GM23338 (cell line): ENCODE measurements around the gene MPP1. TPM values are rescaled to one million over a fixed set of nuclear protein-coding genes. Genes with fewer than 3 reads are reported as not detected.

ENCODE experiments used
- ATAC-seq: fragments of 200-7000 bp; cut with Tn5 transposase; 3 replicates; pipeline ENCODE4 v1.9.1; 2020
- DNase-seq: peaks from one replicate; pipeline ENCODE4 v3.0.0-alpha.2; 2015; ENCODE audit warnings: low spot score
- H2AFZ ChIP-seq: fragments of 200-600 bp; sonication (generic); 2 replicates; pipeline ENCODE4 v1.8.0; 2016; ENCODE audit warnings: antibody characterized with exemption, mild to moderate bottlenecking, moderate library complexity
- H3F3A ChIP-seq: fragments of 200-600 bp; sonication (generic); replicated peaks from 2 replicates; pipeline ENCODE4 v1.8.0; 2017; ENCODE audit warnings: antibody characterized with exemption, mixed run types, low read depth
- H3K27ac ChIP-seq: fragments of 200-600 bp; sonication (generic); 2 replicates; pipeline ENCODE4 v1.6.1; 2016; ENCODE audit warnings: low read depth
- H3K27me3 ChIP-seq: fragments of 200-600 bp; sonication (generic); 2 replicates; pipeline ENCODE4 v1.8.0; 2016; ENCODE audit warnings: mild to moderate bottlenecking, mixed run types, moderate library complexity; ENCODE audit not compliant: insufficient read depth
- H3K36me3 ChIP-seq: fragments of 200-600 bp; sonication (generic); 2 replicates; pipeline ENCODE4 v1.8.0; 2016; ENCODE audit warnings: mild to moderate bottlenecking; ENCODE audit not compliant: insufficient read depth
- H3K4me1 ChIP-seq: fragments of 200-600 bp; sonication (generic); 2 replicates; pipeline ENCODE4 v1.8.0; 2016; ENCODE audit warnings: mild to moderate bottlenecking, moderate library complexity; ENCODE audit not compliant: insufficient read depth
- H3K4me2 ChIP-seq: fragments of 200-600 bp; sonication (generic); 2 replicates; pipeline ENCODE4 v1.7.1; 2017; ENCODE audit warnings: mixed run types
- H3K4me3 ChIP-seq: fragments of 200-600 bp; sonication (generic); 2 replicates; pipeline ENCODE4 v1.6.1; 2016; ENCODE audit warnings: mixed run types
- H3K79me2 ChIP-seq: fragments of 200-600 bp; sonication (generic); replicated peaks from 2 replicates; pipeline ENCODE4 v1.8.0; 2017; ENCODE audit warnings: mild to moderate bottlenecking; ENCODE audit not compliant: insufficient read depth
- H3K9me2 ChIP-seq: fragments of 200-600 bp; sonication (generic); 2 replicates; pipeline ENCODE4 v1.8.0; 2017; ENCODE audit not compliant: insufficient read depth
- H4K20me1 ChIP-seq: fragments of 200-600 bp; sonication (generic); replicated peaks from 2 replicates; pipeline ENCODE4 v1.8.0; 2017; ENCODE audit warnings: mild to moderate bottlenecking; ENCODE audit not compliant: insufficient read depth
- H3K27ac Mint-ChIP-seq: 2 replicates; pipeline ENCODE4 v1.8.0; 2020; ENCODE audit warnings: inconsistent platforms, mild to moderate bottlenecking, moderate library complexity, mixed read lengths
- H3K27me3 Mint-ChIP-seq: 3 replicates; pipeline ENCODE4 v1.8.0; 2022; ENCODE audit warnings: low read depth, mild to moderate bottlenecking, moderate library complexity, mixed read lengths, inconsistent platforms; ENCODE audit not compliant: insufficient read depth, poor library complexity
- H3K36me3 Mint-ChIP-seq: 3 replicates; pipeline ENCODE4 v1.8.0; 2021; ENCODE audit warnings: low read depth, mild to moderate bottlenecking, inconsistent platforms, moderate library complexity, mixed read lengths
- H3K4me1 Mint-ChIP-seq: 3 replicates; pipeline ENCODE4 v1.8.0; 2020; ENCODE audit warnings: mild to moderate bottlenecking, inconsistent platforms, mixed read lengths
- H3K4me3 Mint-ChIP-seq: 3 replicates; pipeline ENCODE4 v1.8.0; 2021; ENCODE audit warnings: moderate library complexity, mild to moderate bottlenecking, inconsistent platforms, mixed read lengths
- H3K9me3 Mint-ChIP-seq: 3 replicates; pipeline ENCODE4 v1.8.0; 2020; ENCODE audit warnings: moderate library complexity, mild to moderate bottlenecking, inconsistent platforms, mixed read lengths
- CREB1 ChIP-seq: fragments of 250-450 bp; sonication (Bioruptor Pico); IDR thresholded peaks from 2 replicates; pipeline ENCODE4 v1.5.0; 2020; ENCODE audit warnings: low read depth, mild to moderate bottlenecking, moderate library complexity
- EZH2 ChIP-seq: fragments of 200-600 bp; sonication (generic); IDR thresholded peaks from one replicate; pipeline ENCODE4 v1.8.0; 2017; ENCODE audit warnings: antibody characterized with exemption, mild to moderate bottlenecking, low read depth; ENCODE audit not compliant: unreplicated experiment
- EZH2phosphoT487 ChIP-seq: fragments of 200-600 bp; sonication (generic); IDR thresholded peaks from one replicate; pipeline ENCODE4 v1.8.1; 2018; ENCODE audit warnings: antibody characterized with exemption; ENCODE audit not compliant: unreplicated experiment
- JUNB ChIP-seq: IDR thresholded peaks from one replicate; pipeline ENCODE4 v1.6.1; 2016; ENCODE audit warnings: antibody characterized with exemption; ENCODE audit not compliant: unreplicated experiment
- NANOG ChIP-seq: IDR thresholded peaks from 2 replicates; pipeline ENCODE4 v1.6.1; 2016; ENCODE audit warnings: antibody characterized with exemption, borderline replicate concordance
- POLR2AphosphoS5 ChIP-seq: IDR thresholded peaks from 2 replicates; pipeline ENCODE4 v1.6.1; 2016; ENCODE audit warnings: antibody characterized with exemption, low read depth
- STAT1 ChIP-seq: IDR thresholded peaks from one replicate; pipeline ENCODE4 v1.6.1; 2016; ENCODE audit warnings: antibody characterized with exemption; ENCODE audit not compliant: unreplicated experiment
- ZNF114 ChIP-seq: fragments of 250-450 bp; sonication (Bioruptor Pico); IDR thresholded peaks from 2 replicates; pipeline ENCODE4 v1.5.0; 2020; ENCODE audit warnings: mild to moderate bottlenecking, moderate library complexity
- ZNF331 ChIP-seq: fragments of 250-450 bp; sonication (Bioruptor Pico); IDR thresholded peaks from 2 replicates; pipeline ENCODE4 v1.5.0; 2020; ENCODE audit warnings: low read depth, mild to moderate bottlenecking, moderate library complexity
- polyA plus RNA-seq: library from polyadenylated mRNA; unstranded; fragments of >200 nt; fragmentation: Nextera tagmentation; extraction: Ambion mirVana; gene quantifications from 2 replicates; pipeline ENCODE4 v1.2.1, GENCODE V29; 2016
- total RNA-seq: library from RNA; depleted of rRNA; stranded (reverse); fragments of >200 nt; shearing (Covaris generic); gene quantifications from 2 replicates; pipeline ENCODE4 v1.2.3, GENCODE V29; 2014
- TF ChIP-seq, protein P1 (sequence below): fragments of 250-450 bp; sonication (Bioruptor Pico); IDR thresholded peaks from 2 replicates; pipeline ENCODE4 v1.5.0; 2020; ENCODE audit warnings: mild to moderate bottlenecking, moderate library complexity
- TF ChIP-seq, protein P2 (sequence below): IDR thresholded peaks from 2 replicates; pipeline ENCODE4 v1.6.1; 2016; ENCODE audit warnings: antibody characterized with exemption
- TF ChIP-seq, protein P3 (sequence below), 2 experiments: fragments of 200-600 bp in 1 of 2; sonication (generic) in 1 of 2; conservative IDR thresholded peaks; 2 replicates each; pipeline versions ENCODE4 v1.5.1 to v1.6.1; 2016 to 2017; ENCODE audit warnings: antibody characterized with exemption in 2 of 2, low read depth in 2 of 2, mild to moderate bottlenecking in 2 of 2, moderate library complexity in 1 of 2
- TF ChIP-seq, protein P4 (sequence below): IDR thresholded peaks from one replicate; pipeline ENCODE4 v1.6.1; 2018; ENCODE audit warnings: antibody characterized with exemption; ENCODE audit not compliant: unreplicated experiment

Gene MPP1
- total and polyA plus RNA-seq, 2 experiments from 2014 or later = 18.7 to 27.2 TPM

DNA sequence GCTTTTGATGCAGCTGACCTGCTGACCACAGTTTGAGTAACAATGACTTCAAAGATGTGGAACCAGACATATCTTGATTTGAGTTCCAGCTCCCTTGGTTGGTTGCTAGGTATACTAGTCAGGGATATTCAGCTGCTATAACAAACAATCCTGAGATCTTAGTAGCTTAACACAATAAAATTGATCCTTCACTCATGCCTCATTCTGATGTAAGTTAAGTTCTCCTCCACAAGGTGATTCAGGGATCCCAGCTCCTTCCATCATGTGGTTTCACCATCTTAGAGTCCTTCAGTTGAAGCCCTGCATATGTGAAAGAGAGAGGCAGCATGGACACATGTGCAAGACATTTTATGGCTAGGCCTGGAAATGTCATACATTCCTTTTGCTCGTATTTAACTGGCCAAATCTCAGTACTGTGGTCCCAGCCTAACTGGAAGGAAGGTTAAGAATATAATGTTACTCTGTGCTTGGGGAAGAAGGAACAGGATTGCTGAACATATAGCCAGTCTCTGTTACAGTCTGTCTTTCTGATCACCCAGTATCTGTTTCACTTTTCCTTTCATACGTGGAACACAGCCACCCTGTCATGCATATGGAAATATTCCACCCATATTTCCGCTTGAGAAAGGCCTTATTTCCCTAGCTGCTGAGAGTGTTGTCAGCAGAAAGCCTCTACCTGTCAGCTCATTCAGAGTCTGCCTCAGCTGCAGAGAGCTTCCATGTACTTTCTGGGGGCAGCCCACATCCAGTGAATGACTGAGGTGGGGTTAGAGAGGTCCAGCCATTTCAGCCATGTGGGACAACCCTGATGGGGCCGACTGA lies 22.1 kb upstream of the MPP1 start:
- no peak overlapping the region for H3K4me2 ChIP-seq
- no peak overlapping the region for H3K4me3 ChIP-seq
- Mint-ChIP-seq H3K4me1 (peaks cover 8% of the 10 kb centered on the region), H3K27me3 (peaks cover 4% of the 10 kb centered on the region), H3K4me3 (no peak overlapping the region), H3K9me3 (no peaks in the 10 kb centered on the region), H3K27ac (no peak overlapping the region), H3K36me3 (no peaks in the 10 kb centered on the region; the same call in 2 of the 3 replicates)
- TF ChIP-seq EZH2phosphoT487 (no peak), JUNB (no peak), CREB1 (CRISPR knock-in tag) (no peak), ZNF331 (CRISPR knock-in tag) (no peak), EZH2 (no peak), NANOG (no peak), ZNF114 (CRISPR knock-in tag) (no peak), STAT1 (no peak), POLR2AphosphoS5 (no peak)
- TF ChIP-seq, protein P1, sequence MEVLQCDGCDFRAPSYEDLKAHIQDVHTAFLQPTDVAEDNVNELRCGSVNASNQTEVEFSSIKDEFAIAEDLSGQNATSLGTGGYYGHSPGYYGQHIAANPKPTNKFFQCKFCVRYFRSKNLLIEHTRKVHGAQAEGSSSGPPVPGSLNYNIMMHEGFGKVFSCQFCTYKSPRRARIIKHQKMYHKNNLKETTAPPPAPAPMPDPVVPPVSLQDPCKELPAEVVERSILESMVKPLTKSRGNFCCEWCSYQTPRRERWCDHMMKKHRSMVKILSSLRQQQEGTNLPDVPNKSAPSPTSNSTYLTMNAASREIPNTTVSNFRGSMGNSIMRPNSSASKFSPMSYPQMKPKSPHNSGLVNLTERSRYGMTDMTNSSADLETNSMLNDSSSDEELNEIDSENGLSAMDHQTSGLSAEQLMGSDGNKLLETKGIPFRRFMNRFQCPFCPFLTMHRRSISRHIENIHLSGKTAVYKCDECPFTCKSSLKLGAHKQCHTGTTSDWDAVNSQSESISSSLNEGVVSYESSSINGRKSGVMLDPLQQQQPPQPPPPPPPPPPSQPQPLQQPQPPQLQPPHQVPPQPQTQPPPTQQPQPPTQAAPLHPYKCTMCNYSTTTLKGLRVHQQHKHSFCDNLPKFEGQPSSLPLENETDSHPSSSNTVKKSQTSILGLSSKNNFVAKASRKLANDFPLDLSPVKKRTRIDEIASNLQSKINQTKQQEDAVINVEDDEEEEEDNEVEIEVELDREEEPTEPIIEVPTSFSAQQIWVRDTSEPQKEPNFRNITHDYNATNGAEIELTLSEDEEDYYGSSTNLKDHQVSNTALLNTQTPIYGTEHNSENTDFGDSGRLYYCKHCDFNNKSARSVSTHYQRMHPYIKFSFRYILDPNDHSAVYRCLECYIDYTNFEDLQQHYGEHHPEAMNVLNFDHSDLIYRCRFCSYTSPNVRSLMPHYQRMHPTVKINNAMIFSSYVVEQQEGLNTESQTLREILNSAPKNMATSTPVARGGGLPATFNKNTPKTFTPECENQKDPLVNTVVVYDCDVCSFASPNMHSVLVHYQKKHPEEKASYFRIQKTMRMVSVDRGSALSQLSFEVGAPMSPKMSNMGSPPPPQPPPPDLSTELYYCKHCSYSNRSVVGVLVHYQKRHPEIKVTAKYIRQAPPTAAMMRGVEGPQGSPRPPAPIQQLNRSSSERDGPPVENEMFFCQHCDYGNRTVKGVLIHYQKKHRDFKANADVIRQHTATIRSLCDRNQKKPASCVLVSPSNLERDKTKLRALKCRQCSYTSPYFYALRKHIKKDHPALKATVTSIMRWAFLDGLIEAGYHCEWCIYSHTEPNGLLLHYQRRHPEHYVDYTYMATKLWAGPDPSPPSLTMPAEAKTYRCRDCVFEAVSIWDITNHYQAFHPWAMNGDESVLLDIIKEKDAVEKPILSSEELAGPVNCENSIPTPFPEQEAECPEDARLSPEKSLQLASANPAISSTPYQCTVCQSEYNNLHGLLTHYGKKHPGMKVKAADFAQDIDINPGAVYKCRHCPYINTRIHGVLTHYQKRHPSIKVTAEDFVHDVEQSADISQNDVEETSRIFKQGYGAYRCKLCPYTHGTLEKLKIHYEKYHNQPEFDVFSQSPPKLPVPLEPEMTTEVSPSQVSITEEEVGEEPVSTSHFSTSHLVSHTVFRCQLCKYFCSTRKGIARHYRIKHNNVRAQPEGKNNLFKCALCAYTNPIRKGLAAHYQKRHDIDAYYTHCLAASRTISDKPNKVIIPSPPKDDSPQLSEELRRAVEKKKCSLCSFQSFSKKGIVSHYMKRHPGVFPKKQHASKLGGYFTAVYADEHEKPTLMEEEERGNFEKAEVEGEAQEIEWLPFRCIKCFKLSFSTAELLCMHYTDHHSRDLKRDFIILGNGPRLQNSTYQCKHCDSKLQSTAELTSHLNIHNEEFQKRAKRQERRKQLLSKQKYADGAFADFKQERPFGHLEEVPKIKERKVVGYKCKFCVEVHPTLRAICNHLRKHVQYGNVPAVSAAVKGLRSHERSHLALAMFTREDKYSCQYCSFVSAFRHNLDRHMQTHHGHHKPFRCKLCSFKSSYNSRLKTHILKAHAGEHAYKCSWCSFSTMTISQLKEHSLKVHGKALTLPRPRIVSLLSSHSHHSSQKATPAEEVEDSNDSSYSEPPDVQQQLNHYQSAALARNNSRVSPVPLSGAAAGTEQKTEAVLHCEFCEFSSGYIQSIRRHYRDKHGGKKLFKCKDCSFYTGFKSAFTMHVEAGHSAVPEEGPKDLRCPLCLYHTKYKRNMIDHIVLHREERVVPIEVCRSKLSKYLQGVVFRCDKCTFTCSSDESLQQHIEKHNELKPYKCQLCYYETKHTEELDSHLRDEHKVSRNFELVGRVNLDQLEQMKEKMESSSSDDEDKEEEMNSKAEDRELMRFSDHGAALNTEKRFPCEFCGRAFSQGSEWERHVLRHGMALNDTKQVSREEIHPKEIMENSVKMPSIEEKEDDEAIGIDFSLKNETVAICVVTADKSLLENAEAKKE (CRISPR knock-in tag) = no peak
- TF ChIP-seq, protein P2, sequence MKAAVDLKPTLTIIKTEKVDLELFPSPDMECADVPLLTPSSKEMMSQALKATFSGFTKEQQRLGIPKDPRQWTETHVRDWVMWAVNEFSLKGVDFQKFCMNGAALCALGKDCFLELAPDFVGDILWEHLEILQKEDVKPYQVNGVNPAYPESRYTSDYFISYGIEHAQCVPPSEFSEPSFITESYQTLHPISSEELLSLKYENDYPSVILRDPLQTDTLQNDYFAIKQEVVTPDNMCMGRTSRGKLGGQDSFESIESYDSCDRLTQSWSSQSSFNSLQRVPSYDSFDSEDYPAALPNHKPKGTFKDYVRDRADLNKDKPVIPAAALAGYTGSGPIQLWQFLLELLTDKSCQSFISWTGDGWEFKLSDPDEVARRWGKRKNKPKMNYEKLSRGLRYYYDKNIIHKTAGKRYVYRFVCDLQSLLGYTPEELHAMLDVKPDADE = no peak
- TF ChIP-seq, protein P3, sequence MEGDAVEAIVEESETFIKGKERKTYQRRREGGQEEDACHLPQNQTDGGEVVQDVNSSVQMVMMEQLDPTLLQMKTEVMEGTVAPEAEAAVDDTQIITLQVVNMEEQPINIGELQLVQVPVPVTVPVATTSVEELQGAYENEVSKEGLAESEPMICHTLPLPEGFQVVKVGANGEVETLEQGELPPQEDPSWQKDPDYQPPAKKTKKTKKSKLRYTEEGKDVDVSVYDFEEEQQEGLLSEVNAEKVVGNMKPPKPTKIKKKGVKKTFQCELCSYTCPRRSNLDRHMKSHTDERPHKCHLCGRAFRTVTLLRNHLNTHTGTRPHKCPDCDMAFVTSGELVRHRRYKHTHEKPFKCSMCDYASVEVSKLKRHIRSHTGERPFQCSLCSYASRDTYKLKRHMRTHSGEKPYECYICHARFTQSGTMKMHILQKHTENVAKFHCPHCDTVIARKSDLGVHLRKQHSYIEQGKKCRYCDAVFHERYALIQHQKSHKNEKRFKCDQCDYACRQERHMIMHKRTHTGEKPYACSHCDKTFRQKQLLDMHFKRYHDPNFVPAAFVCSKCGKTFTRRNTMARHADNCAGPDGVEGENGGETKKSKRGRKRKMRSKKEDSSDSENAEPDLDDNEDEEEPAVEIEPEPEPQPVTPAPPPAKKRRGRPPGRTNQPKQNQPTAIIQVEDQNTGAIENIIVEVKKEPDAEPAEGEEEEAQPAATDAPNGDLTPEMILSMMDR (conservative IDR thresholded peaks at IDR 0.05; ENCODE audit: low read depth in 2 of 2) = no peak
- TF ChIP-seq, protein P4, sequence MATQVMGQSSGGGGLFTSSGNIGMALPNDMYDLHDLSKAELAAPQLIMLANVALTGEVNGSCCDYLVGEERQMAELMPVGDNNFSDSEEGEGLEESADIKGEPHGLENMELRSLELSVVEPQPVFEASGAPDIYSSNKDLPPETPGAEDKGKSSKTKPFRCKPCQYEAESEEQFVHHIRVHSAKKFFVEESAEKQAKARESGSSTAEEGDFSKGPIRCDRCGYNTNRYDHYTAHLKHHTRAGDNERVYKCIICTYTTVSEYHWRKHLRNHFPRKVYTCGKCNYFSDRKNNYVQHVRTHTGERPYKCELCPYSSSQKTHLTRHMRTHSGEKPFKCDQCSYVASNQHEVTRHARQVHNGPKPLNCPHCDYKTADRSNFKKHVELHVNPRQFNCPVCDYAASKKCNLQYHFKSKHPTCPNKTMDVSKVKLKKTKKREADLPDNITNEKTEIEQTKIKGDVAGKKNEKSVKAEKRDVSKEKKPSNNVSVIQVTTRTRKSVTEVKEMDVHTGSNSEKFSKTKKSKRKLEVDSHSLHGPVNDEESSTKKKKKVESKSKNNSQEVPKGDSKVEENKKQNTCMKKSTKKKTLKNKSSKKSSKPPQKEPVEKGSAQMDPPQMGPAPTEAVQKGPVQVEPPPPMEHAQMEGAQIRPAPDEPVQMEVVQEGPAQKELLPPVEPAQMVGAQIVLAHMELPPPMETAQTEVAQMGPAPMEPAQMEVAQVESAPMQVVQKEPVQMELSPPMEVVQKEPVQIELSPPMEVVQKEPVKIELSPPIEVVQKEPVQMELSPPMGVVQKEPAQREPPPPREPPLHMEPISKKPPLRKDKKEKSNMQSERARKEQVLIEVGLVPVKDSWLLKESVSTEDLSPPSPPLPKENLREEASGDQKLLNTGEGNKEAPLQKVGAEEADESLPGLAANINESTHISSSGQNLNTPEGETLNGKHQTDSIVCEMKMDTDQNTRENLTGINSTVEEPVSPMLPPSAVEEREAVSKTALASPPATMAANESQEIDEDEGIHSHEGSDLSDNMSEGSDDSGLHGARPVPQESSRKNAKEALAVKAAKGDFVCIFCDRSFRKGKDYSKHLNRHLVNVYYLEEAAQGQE = no peak
- no peaks in the 10 kb centered on the region for H4K20me1 ChIP-seq
- ATAC-seq (no peak), DNase-seq (no peak)
- H3K79me2 ChIP-seq = no peaks in the 10 kb centered on the region
- no peak overlapping the region for H2AFZ ChIP-seq
- no peaks in the 10 kb centered on the region for H3F3A ChIP-seq
- no peak overlapping the region for H3K27ac ChIP-seq
- peaks cover 2% of the 10 kb centered on the region; the same call in 1 of the 2 replicates for H3K4me1 ChIP-seq
- H3K36me3 ChIP-seq = no peaks in the 10 kb centered on the region
- no peaks in the 10 kb centered on the region for H3K9me2 ChIP-seq
- no peaks in the 10 kb centered on the region for H3K27me3 ChIP-seq
